Epithelial cell of esophagus (primary cell): ENCODE data around the gene CTXN3.

ENCODE experiments used
- DNase-seq: peaks from one replicate; pipeline ENCODE4 v3.0.0; 2010; ENCODE audit warnings: low read depth
- H3K4me3 ChIP-seq: 2 replicates; pipeline ENCODE4 v1.5.1; 2011; ENCODE audit warnings: mild to moderate bottlenecking, low read length, control low read depth
- CTCF ChIP-seq: IDR thresholded peaks from 2 replicates; pipeline ENCODE4 v1.5.1; 2011; ENCODE audit warnings: low read depth, mild to moderate bottlenecking, low read length, control low read depth, inconsistent platforms; ENCODE audit not compliant: insufficient read depth; ENCODE audit errors: missing control alignments

The CTXN3 gene

GRCh38 chr5:127680595-127680994 lies 31.7 kb downstream of the CTXN3 start:
- H3K4me3 ChIP-seq = no peak overlapping the region
- no peak for DNase-seq
- TF ChIP-seq CTCF = no peak

DNA sequence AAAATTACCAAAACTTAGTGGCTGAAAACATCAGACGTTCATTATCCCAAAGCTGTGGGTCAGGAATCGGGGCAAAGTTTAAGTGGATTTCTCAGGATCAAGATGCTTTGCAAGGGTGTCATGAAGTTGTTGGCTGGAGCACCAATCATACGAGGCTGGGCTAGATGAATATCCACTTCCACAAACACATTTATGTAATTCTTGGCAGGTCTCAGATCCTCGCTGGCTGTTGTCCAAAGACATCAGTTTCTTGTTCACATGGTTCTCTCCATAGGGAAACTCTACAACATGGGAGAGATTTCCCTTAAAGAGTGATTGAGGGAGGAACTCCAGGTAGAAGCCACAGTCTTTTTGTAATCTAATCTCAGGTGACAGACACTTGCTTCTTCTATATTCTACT lies 34.1 kb downstream of the CTXN3 start:
- no peak for DNase-seq
- H3K4me3 ChIP-seq = no peak overlapping the region
- TF ChIP-seq CTCF = no peak

GRCh38 chr5:127684726-127685467 lies 36.0 kb downstream of the CTXN3 start:
- peak; percentile 8 for DNase-seq
- TF ChIP-seq CTCF = no peak
- H3K4me3 ChIP-seq = no peak overlapping the region

DNA sequence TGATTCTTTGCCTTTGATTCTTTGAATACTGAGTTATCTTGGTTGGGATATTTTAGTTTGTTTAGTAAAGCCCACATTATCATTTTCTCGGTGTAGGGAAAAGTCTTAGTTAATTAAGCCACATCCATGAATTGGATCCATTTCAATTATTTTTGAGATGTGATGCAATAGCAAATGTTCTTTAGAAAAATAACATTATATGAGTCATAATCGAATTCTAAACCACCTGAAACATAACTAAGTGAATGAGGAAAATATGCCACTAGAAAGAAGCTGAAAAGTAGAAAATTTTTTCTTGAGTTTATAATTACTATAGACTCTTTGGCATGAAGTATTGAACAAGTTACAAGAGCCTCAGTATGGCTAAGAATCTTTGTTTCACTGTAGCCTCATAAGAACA lies 36.8 kb downstream of the CTXN3 start:
- DNase-seq = peak; percentile 14
- TF ChIP-seq CTCF = no peak
- no peak overlapping the region for H3K4me3 ChIP-seq

DNA sequence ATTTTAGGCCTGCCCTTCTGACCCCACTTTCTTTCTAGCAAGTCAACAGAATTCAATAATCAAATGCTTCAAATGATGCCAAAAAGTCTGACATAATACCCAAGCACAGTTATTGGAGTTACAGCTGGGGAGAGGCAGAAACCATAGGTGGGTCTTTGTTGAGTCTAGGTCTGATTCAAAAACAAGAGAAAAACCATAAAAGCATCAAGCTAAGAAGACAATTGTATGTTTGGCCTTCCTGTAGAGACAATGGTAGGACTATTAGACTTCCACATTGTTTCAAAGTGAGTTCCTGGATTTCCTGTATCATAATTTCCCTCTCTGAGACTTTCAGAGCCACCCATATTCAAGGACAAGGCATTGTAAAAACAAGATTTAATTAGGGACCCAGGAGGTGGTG lies 37.5 kb downstream of the CTXN3 start:
- H3K4me3 ChIP-seq = no peak overlapping the region
- DNase-seq = no peak
- no peak for TF ChIP-seq CTCF

DNA sequence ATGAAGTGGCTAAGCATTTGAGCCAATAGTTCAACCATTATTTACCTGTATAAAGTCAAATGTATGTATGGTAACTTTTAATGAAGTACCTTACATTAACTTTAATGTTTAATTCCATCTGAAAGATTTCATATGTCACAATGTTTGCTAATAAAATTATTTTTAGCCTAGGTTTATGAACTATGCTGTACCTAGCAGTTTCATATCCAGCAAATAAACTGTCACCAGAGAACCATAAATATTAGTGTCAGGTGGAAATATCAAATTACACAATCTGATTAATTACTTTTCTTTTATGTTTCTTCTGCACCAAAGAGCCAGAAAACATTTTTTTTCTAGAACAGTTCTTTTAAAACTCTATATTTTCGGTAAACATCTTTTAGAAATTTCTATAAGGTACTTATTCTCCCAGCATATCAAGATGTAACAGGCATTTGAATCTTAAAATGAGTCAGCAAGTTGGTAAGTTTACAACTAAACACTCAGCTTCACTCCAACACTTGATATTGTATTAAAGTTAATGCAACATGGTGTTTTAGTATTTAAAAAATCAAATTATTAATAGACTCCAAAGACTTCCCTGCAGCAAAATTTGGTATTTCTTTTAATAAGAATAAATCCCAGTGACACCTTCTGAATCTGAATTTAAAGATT lies 45.8 kb downstream of the CTXN3 start:
- DNase-seq = no peak
- no peak for TF ChIP-seq CTCF
- no peak overlapping the region for H3K4me3 ChIP-seq

- TF ChIP-seq CTCF = no peak
- DNase-seq = no peak
- no peak overlapping the region for H3K4me3 ChIP-seq
These were observed 46.5 kb downstream of the CTXN3 start for GRCh38 chr5:127695346-127695745.
